GM23338 (cell line): Measurements from ENCODE around the gene SLFN13.

Experiments
- CREB1 ChIP-seq: fragments of 250-450 bp; sonication (Bioruptor Pico); IDR thresholded peaks from 2 replicates; pipeline ENCODE4 v1.5.0; 2020; ENCODE audit warnings: low read depth, mild to moderate bottlenecking, moderate library complexity
- TF ChIP-seq, protein P1 (sequence below), 2 experiments: fragments of 200-600 bp in 1 of 2; sonication (generic) in 1 of 2; conservative IDR thresholded peaks; 2 replicates each; pipeline versions ENCODE4 v1.5.1 to v1.6.1; 2016 to 2017; ENCODE audit warnings: antibody characterized with exemption in 2 of 2, low read depth in 2 of 2, mild to moderate bottlenecking in 2 of 2, moderate library complexity in 1 of 2

DNA sequence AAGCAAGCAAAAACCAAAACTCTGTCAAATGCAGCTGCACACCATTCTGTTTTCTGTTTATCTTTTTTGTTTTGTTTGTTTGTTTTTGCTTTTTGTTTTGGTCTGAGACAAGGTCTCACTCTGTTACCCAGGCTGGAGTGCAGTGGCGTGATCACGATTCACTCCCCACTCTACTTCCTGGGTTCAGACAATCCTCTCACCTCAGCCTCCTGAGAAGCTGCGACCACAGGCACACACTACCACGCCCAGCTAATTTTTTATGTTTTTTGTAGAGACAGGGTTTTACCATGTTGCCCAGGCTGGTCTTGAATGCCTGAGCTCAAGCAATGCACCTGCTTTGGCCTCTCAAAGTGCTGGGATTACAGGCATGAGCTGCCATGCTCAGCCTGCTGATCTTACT, 19.3 kb upstream of the SLFN13 start:
- TF ChIP-seq, protein P1, sequence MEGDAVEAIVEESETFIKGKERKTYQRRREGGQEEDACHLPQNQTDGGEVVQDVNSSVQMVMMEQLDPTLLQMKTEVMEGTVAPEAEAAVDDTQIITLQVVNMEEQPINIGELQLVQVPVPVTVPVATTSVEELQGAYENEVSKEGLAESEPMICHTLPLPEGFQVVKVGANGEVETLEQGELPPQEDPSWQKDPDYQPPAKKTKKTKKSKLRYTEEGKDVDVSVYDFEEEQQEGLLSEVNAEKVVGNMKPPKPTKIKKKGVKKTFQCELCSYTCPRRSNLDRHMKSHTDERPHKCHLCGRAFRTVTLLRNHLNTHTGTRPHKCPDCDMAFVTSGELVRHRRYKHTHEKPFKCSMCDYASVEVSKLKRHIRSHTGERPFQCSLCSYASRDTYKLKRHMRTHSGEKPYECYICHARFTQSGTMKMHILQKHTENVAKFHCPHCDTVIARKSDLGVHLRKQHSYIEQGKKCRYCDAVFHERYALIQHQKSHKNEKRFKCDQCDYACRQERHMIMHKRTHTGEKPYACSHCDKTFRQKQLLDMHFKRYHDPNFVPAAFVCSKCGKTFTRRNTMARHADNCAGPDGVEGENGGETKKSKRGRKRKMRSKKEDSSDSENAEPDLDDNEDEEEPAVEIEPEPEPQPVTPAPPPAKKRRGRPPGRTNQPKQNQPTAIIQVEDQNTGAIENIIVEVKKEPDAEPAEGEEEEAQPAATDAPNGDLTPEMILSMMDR (conservative IDR thresholded peaks at IDR 0.05; ENCODE audit: low read depth in 2 of 2): no peak
- no peak for TF ChIP-seq CREB1 (CRISPR knock-in tag)
